ENCODE results near the gene DNER.
"Not testable (repeated sequence)": the region's sequence is repeated elsewhere in the genome, so short reads cannot be mapped to it uniquely, and the experiment has no call there.

Gene DNER

GRCh38 chr2:229622495-229623355, 91.6 kb downstream of the DNER start:
- DNase-seq (ENCODE audit: low read depth, low spot score), result no peak

DNA sequence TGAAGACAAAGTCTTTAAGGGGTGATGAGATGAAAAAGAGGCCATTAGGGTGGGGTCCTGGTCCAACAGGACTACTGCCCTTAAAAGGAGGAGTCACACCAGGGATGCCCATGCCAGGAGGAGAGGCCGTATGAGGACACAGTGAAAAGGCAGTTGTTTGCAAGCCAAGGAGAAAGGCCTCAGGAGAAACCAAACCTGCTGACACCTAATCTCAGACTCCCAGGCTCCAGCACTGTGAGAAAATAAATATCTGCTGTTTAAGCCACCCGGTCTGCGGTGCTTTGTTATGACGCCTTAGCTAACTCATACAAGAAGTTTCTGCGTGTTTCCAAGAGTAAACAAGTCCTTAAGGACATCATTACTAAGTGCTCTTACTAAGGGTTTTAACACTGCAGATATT, 93.6 kb downstream of the DNER start:
- no peak for DNase-seq (ENCODE audit: low read depth, low spot score)

DNA sequence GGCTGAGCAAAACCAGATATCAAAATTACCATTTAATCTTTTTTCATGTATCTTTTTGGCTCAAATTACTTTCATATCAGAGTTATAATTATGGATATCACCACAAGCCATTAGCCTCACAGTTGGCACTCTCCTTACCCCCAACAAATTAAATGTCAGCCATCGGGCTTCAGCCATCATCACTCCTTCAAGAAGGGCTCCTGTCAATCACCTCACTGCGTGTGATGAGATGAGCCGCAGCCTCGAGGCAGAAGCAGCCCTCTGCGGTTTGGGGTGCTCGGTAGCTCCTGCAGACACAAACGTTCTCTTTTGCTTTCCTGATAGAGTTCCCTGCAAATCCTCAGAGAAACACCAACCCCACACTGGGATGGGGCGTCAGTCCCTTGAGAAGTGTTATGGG, 94.1 kb downstream of the DNER start:
- DNase-seq (ENCODE audit: low read depth, low spot score), result no peak

DNA sequence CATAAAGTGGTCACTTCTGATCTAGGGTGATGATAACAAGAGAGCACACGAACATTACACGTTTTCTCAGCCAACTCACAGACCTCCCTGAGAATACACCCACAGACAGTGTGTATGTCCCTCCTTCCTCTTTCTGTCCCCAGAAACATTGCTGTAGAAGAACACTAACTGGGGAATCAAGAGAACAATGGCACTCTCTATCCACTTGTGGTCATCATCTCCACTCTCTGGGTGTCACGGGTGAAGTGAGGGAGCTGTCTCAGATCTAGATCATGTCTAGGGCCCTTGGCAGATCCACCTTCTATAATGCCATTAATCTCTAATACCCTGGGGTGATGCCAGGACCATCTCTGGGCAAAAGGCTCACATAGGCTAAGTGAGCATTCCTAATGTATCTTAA, 97.9 kb downstream of the DNER start:
- no peak for DNase-seq (ENCODE audit: low read depth, low spot score)

DNA sequence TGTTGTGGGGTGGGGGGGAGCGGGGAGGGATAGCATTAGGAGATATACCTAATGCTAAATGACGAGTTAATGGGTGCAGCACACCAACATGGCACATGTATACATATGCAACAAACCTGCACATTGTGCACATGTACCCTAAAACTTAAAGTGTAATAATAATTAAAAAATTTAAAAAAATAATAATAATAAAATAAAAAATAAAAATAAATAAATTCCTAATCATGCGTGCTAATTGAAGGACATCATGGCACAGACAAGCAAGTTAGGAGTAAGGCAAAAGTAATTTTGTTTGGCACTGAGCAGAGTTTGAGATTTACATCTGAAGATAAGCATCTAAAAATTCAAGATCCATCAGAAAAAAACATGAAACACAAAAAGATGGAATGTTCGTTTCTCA, 100.3 kb downstream of the DNER start:
- not testable (repeated sequence) for DNase-seq (ENCODE audit: low read depth, low spot score)

- DNase-seq (ENCODE audit: low read depth, low spot score), result no peak
These were observed 101.9 kb downstream of the DNER start for GRCh38 chr2:229612384-229612971.

- DNase-seq (ENCODE audit: low read depth, low spot score), result no peak
These were observed 103.0 kb downstream of the DNER start for GRCh38 chr2:229611360-229611759.

DNA sequence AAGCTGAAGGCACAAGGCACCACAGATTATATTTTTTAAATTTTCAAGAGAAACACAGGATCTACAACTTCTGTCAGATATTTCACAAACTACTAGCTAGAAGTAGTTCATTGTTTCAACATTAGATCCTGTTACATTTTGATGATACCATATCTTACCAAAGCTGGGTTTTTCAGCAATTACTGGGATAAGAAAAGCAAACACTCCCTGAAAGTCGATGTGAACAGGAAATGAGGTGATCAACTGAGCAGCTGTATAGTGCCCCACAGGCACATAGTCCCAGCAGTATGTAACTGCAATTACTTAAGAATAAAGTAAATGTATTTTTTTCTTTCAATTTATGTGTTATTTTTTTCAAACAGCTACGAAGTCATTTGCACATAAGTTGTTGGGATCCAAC, 103.5 kb downstream of the DNER start:
- DNase-seq (ENCODE audit: low read depth, low spot score), result no peak

GRCh38 chr2:229610333-229610732, 104.0 kb downstream of the DNER start:
- DNase-seq (ENCODE audit: low read depth, low spot score), result no peak

- no peak for DNase-seq (ENCODE audit: low read depth, low spot score)
These were observed 112.4 kb downstream of the DNER start for GRCh38 chr2:229601936-229602335.

GRCh38 chr2:229601396-229601795, 113.0 kb downstream of the DNER start:
- no peak for DNase-seq (ENCODE audit: low read depth, low spot score)

DNA sequence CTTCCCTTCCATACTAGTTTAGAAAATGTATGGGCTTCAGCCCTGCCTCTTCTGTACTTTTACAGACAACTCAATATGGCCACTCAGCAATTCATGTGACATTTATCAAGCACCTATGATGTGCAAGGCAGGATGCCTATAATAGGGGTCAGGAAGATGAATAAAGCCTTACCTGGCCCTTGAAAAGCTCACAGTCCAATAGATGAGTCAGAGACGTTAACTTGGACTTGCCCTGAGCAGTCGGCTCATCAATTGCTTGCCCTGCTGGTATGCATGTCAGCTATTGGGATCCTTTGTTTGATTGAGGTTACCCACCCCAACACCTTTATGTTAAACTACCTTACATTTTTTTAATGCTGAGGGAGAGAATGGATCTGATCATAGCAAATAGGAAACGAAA, 116.1 kb downstream of the DNER start:
- DNase-seq (ENCODE audit: low read depth, low spot score), result no peak

DNA sequence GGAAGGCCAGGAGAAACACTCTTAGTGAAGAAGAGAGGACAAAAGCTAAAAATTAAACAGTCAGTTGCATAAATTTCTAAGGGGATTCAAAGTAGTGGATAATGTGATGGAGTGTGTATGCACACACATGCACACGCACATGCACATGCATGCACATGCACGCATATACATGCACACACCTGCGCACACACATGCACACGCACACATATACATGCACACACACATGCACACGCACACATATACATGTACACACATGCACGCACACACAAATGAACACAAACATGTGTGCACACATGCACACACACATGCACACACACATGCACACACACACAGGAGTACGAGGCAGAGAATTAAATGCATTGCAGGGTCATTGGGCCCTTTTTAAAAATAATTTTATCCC, 117.6 kb downstream of the DNER start:
- no peak for DNase-seq (ENCODE audit: low read depth, low spot score)

GRCh38 chr2:229591611-229592010, 122.7 kb downstream of the DNER start:
- DNase-seq (ENCODE audit: low read depth, low spot score), result no peak

GRCh38 chr2:229586746-229587705, 127.3 kb downstream of the DNER start:
- peak; percentile 54 for DNase-seq (ENCODE audit: low read depth, low spot score)

DNA sequence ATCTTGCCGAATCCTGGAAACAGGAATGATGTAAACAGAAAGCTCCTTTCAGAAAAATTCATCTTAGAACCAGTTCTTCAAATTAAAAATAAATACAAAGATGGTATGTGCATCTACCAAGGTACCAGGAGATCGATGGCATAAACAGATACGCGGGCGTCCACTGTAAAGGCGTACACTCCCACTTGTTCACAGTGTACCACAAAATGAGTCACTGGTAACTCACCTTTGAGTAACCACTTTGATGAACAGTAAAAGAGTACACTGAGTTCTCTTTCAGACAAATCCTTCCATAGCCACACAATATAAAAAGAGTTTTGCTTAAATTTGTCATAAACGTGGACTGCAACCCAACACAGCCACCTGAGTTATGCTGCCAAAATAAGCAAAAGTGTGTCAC, 128.3 kb downstream of the DNER start:
- DNase-seq (ENCODE audit: low read depth, low spot score), result no peak

DNA sequence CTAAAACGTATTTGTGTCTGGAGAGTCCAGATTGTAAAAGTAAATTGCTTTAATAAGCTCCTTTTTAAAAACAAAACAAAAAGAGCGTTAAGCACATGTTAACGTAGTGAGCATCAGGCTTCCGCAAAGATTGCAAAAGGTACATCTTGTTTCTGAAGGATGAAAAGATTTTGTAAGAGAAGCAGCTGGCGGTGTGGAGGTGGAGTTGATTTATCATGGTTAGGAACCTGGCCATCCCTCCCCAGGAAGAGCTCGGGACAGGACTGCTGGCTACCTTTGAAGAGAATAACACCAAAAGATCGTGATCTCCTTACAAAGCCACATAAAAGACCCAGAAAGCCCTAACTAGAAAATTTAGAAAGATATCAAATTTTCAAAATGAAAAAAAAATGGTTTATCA, 132.2 kb downstream of the DNER start:
- no peak for DNase-seq (ENCODE audit: low read depth, low spot score)

DNA sequence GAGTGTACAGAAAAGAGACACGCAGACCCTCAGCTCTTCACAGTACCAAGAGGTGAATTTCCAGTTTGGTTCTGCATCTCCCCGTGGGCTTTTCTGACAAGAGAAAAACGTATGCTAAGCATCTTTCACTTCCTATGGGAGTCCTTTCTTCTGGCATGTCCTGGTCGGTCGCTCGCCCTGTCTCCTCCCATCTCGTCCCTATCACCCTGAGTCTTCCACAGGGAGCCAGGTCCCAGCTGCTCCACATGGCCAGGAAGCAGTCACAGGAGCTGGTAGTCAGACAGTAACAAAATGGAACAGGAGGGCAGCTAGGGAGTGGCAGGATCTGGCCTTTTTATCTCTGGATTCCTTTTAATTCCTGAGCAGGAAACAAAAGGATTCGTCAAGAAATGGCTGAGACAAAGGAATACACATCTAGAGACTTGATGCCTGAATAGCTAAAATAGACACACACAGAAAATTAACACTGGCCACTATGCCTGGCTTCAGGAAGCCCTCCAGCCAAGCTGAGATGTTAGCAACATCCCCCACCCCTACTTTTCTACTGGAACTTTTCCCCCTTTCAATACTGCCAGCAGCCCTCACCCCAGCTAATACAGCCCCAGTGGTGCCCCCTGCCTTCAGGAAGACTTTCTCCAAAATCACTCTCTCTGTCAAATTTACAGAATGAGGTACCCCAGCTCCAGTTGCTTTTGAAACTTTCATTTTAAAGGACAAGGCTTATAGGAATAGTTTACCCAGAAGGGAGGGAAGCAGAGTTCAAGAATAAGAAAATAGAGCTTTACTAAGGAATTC, 136.1 kb downstream of the DNER start:
- no peak for DNase-seq (ENCODE audit: low read depth, low spot score)

DNA sequence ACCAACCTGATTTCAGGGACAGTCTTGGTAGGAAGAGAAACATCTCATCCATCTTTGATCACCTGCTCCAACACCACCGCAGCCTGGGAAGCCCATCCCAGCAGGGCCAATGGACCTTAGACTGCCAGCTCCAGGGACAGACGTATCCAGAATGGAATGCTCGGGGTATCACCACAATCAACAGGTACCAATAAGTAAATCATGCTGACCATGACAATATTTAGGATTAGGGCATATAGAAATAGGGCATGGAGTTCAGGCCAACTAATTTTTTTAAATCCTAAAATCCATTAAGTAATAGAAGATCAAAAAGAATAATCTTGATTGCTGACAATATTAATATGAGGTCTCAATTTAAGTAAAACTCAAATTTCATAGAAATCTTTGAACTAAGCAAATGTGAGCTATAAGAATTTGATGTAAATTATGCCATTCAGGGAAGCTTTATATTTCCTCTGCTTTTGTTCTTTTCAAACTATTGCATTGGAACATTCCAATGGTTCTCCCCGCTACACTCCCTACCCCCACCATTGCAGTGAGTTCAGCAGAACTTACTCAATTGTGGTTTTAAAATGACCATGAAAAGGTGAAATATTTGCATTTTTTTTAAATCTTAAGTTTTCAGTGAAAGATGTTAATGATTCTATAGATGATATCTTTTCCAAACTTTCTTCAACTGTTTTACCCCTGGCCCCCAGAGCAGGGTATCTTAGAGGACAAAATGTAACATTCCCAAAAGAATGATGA, 138.6 kb downstream of the DNER start:
- DNase-seq (ENCODE audit: low read depth, low spot score), result no peak

- no peak for DNase-seq (ENCODE audit: low read depth, low spot score)
These were observed 141.7 kb downstream of the DNER start for GRCh38 chr2:229572507-229573271.

Measured in iPS DF 19.7 (cell line).